ENCODE measurements around the gene LRGUK.

Gene LRGUK

GRCh38 chr7:134186801-134187200 is 59.7 kb downstream of the LRGUK start:
- H3K4me1 ChIP-seq, result no peaks in the 10 kb centered on the region
- H3K79me2 ChIP-seq, result no peaks in the 10 kb centered on the region
- no peaks in the 10 kb centered on the region for H3K27me3 ChIP-seq (ENCODE audit: control insufficient read depth, insufficient read depth, low read length)
- H3K4me3 ChIP-seq (ENCODE audit: low read depth, low read length), result no peak overlapping the region
- no peaks in the 10 kb centered on the region for H3K9me3 ChIP-seq (ENCODE audit: control insufficient read depth, low read length)
- no peak overlapping the region for H3K4me2 ChIP-seq (ENCODE audit: low read length)
- no peak overlapping the region for H2AFZ ChIP-seq
- no peaks in the 10 kb centered on the region for H3K36me3 ChIP-seq (ENCODE audit: control insufficient read depth, insufficient read depth, low read length)
- no peak overlapping the region for H3K9ac ChIP-seq
- no peak for TF ChIP-seq CTCF (IDR thresholded peaks at IDR 0.05)
- no peak overlapping the region for H3K27ac ChIP-seq

GRCh38 chr7:134187893-134188292 is 60.8 kb downstream of the LRGUK start:
- no peak for TF ChIP-seq CTCF (IDR thresholded peaks at IDR 0.05)
- H3K4me1 ChIP-seq, result no peaks in the 10 kb centered on the region
- no peak overlapping the region for H3K4me2 ChIP-seq (ENCODE audit: low read length)
- H3K9ac ChIP-seq, result no peak overlapping the region
- no peaks in the 10 kb centered on the region for H3K79me2 ChIP-seq
- no peaks in the 10 kb centered on the region for H3K36me3 ChIP-seq (ENCODE audit: control insufficient read depth, insufficient read depth, low read length)
- no peak overlapping the region for H3K27ac ChIP-seq
- no peaks in the 10 kb centered on the region for H3K9me3 ChIP-seq (ENCODE audit: control insufficient read depth, low read length)
- no peaks in the 10 kb centered on the region for H3K27me3 ChIP-seq (ENCODE audit: control insufficient read depth, insufficient read depth, low read length)
- no peak overlapping the region for H3K4me3 ChIP-seq (ENCODE audit: low read depth, low read length)
- no peak overlapping the region for H2AFZ ChIP-seq

GRCh38 chr7:134188311-134188710 is 61.2 kb downstream of the LRGUK start:
- Histone ChIP-seq H3K4me3 (ENCODE audit: low read depth, low read length) (no peak overlapping the region), H3K27me3 (ENCODE audit: control insufficient read depth, insufficient read depth, low read length) (no peaks in the 10 kb centered on the region), H3K27ac (no peak overlapping the region), H3K9ac (no peak overlapping the region), H2AFZ (no peak overlapping the region), H3K4me1 (no peaks in the 10 kb centered on the region), H3K79me2 (no peaks in the 10 kb centered on the region), H3K9me3 (ENCODE audit: control insufficient read depth, low read length) (no peaks in the 10 kb centered on the region), H3K4me2 (ENCODE audit: low read length) (no peak overlapping the region), H3K36me3 (ENCODE audit: control insufficient read depth, insufficient read depth, low read length) (no peaks in the 10 kb centered on the region)
- TF ChIP-seq CTCF (IDR thresholded peaks at IDR 0.05), result no peak

- no peaks in the 10 kb centered on the region for H3K36me3 ChIP-seq (ENCODE audit: control insufficient read depth, insufficient read depth, low read length)
- H3K4me1 ChIP-seq, result no peaks in the 10 kb centered on the region
- H3K27me3 ChIP-seq (ENCODE audit: control insufficient read depth, insufficient read depth, low read length), result no peaks in the 10 kb centered on the region
- no peak for TF ChIP-seq CTCF (IDR thresholded peaks at IDR 0.05)
- no peaks in the 10 kb centered on the region for H3K9me3 ChIP-seq (ENCODE audit: control insufficient read depth, low read length)
- H2AFZ ChIP-seq, result no peak overlapping the region
- H3K4me2 ChIP-seq (ENCODE audit: low read length), result no peak overlapping the region
- H3K4me3 ChIP-seq (ENCODE audit: low read depth, low read length), result no peak overlapping the region
- H3K79me2 ChIP-seq, result no peaks in the 10 kb centered on the region
- no peak overlapping the region for H3K27ac ChIP-seq
- no peak overlapping the region for H3K9ac ChIP-seq
Measured at GRCh38 chr7:134189559-134189958, 62.4 kb downstream of the LRGUK start.

DNA sequence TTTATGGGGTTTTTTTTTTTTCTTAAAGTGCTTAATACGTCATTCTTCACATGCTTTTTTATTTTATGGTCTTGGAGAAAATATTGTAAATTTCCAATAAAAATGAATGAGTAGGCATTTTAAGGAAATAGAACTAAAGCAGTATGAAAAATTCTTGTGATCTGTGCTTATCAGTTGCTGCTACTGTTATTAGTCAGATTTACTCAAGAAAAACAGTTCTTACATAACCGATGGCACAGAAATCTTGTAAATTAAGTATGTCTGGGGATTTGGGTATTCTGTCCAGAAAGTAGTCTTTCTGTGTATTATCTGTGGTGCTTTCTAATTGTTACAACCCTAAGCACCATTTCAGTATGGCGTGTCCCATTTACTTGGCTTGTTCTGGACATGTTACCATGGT is 64.7 kb downstream of the LRGUK start:
- no peaks in the 10 kb centered on the region for H3K9me3 ChIP-seq (ENCODE audit: control insufficient read depth, low read length)
- no peak overlapping the region for H2AFZ ChIP-seq
- TF ChIP-seq CTCF (IDR thresholded peaks at IDR 0.05), result no peak
- no peaks in the 10 kb centered on the region for H3K36me3 ChIP-seq (ENCODE audit: control insufficient read depth, insufficient read depth, low read length)
- H3K27me3 ChIP-seq (ENCODE audit: control insufficient read depth, insufficient read depth, low read length), result no peaks in the 10 kb centered on the region
- H3K79me2 ChIP-seq, result no peaks in the 10 kb centered on the region
- H3K4me3 ChIP-seq (ENCODE audit: low read depth, low read length), result no peak overlapping the region
- no peak overlapping the region for H3K4me2 ChIP-seq (ENCODE audit: low read length)
- no peak overlapping the region for H3K27ac ChIP-seq
- H3K4me1 ChIP-seq, result no peaks in the 10 kb centered on the region
- no peak overlapping the region for H3K9ac ChIP-seq
